ENCODE results near the gene LUC7L. TPM values are rescaled to one million over a fixed set of nuclear protein-coding genes. Genes with fewer than 3 reads are reported as not detected.
"Not testable (repeated sequence)": the region's sequence is repeated elsewhere in the genome, so short reads cannot be mapped to it uniquely, and the experiment has no call there.

Gene LUC7L
- polyA plus RNA-seq, 3 donors = 116 to 159 (median 151) TPM

- no peak for DNase-seq
These were observed 36.5 kb upstream of the LUC7L start for GRCh38 chr16:265711-266110.

GRCh38 chr16:265002-265529 is 35.8 kb upstream of the LUC7L start:
- DNase-seq = no peak

- DNase-seq = no peak
These were observed 35.2 kb upstream of the LUC7L start for GRCh38 chr16:264440-264951.

- no peak for DNase-seq
These were observed 34.7 kb upstream of the LUC7L start for GRCh38 chr16:263944-264343.

- no peak for DNase-seq
These were observed 34.0 kb upstream of the LUC7L start for GRCh38 chr16:263182-263774.

- no peak for DNase-seq
These were observed 33.0 kb upstream of the LUC7L start for GRCh38 chr16:262121-262745.

GRCh38 chr16:261031-261691 is 31.9 kb upstream of the LUC7L start:
- DNase-seq = no peak

- DNase-seq = no peak
These were observed 31.1 kb upstream of the LUC7L start for GRCh38 chr16:260326-260725.

- DNase-seq = no peak
These were observed 30.6 kb upstream of the LUC7L start for GRCh38 chr16:259814-260253.

- no peak for DNase-seq
These were observed 30.0 kb upstream of the LUC7L start for GRCh38 chr16:259226-259625.

- not testable (repeated sequence) for DNase-seq
These were observed 28.8 kb upstream of the LUC7L start for GRCh38 chr16:258091-258490.

GRCh38 chr16:255183-255582 is 25.9 kb upstream of the LUC7L start:
- no peak for DNase-seq

GRCh38 chr16:254461-254860 is 25.2 kb upstream of the LUC7L start:
- no peak for DNase-seq

GRCh38 chr16:253833-254232 is 24.6 kb upstream of the LUC7L start:
- no peak for DNase-seq

GRCh38 chr16:252366-253337 is 23.4 kb upstream of the LUC7L start:
- no peak for DNase-seq

GRCh38 chr16:249431-249830 is 20.2 kb upstream of the LUC7L start:
- DNase-seq = no peak

- DNase-seq = no peak
These were observed 17.8 kb upstream of the LUC7L start for GRCh38 chr16:247027-247426.

GRCh38 chr16:245105-245504 is 15.9 kb upstream of the LUC7L start:
- DNase-seq = no peak

GRCh38 chr16:243348-243747 is 14.1 kb upstream of the LUC7L start:
- DNase-seq = no peak

GRCh38 chr16:242281-242680 is 13.0 kb upstream of the LUC7L start:
- DNase-seq = no peak

- DNase-seq = no peak
These were observed 11.3 kb upstream of the LUC7L start for GRCh38 chr16:240559-240958.

GRCh38 chr16:239948-240277 is 10.7 kb upstream of the LUC7L start:
- no peak for DNase-seq
